PC-3 (cell line): ENCODE measurements around the gene ZYX. TPM values are rescaled to one million over a fixed set of nuclear protein-coding genes. Genes with fewer than 3 reads are reported as not detected.

ENCODE experiments used
- ATAC-seq: fragments of 200-7000 bp; cut with Tn5 transposase; 2 replicates; pipeline ENCODE4 v1.9.1; 2020; ENCODE audit warnings: mild to moderate bottlenecking, moderate library complexity
- BruUV-seq: library from RNA; stranded (reverse); fragments of 400-500 nt; replicated peaks from 2 replicates; lab custom pipeline; 2021; lab: Mats Ljungman, UMichigan
- CTCF ChIA-PET: fragments of 300-600 bp; sonication (Branson Sonifier 250); formaldehyde crosslinking; loops from one replicate; lab custom pipeline; 2022; ENCODE audit warnings: antibody characterized with exemption; lab: Charles Lee
- POLR2A ChIA-PET: fragments of 300-600 bp; sonication (Branson Sonifier 250); formaldehyde crosslinking; loops from one replicate; lab custom pipeline; 2022; ENCODE audit warnings: antibody characterized with exemption; ENCODE audit not compliant: unreplicated experiment; lab: Charles Lee
- DNase-seq: peaks from one replicate; pipeline ENCODE4 v3.0.0-alpha.2; 2015
- H2AFZ ChIP-seq: fragments of 300-600 bp; sonication (generic); 2 replicates; pipeline ENCODE4 v1.6.0; 2016; ENCODE audit warnings: antibody characterized with exemption, low read length
- H3F3A ChIP-seq: fragments of 300-600 bp; sonication (generic); one replicate; pipeline ENCODE4 v1.6.0; 2017; ENCODE audit warnings: antibody characterized with exemption, low read length, control low read depth, mild to moderate bottlenecking; ENCODE audit not compliant: unreplicated experiment
- H3K27ac ChIP-seq: fragments of 300-600 bp; sonication (generic); 2 replicates; pipeline ENCODE4 v1.5.1; 2016; ENCODE audit warnings: mild to moderate bottlenecking, low read length
- H3K27me3 ChIP-seq: fragments of 300-600 bp; sonication (generic); 2 replicates; pipeline ENCODE4 v1.6.1; 2016; ENCODE audit warnings: low read length, mixed read lengths
- H3K36me3 ChIP-seq: fragments of 300-600 bp; sonication (generic); 2 replicates; pipeline ENCODE4 v1.6.1; 2016; ENCODE audit warnings: low read depth, mixed run types, low read length, mixed read lengths
- H3K4me1 ChIP-seq: fragments of 300-600 bp; sonication (generic); 2 replicates; pipeline ENCODE4 v1.5.1; 2016; ENCODE audit warnings: low read length; ENCODE audit not compliant: insufficient read depth
- H3K4me2 ChIP-seq: fragments of 300-600 bp; sonication (generic); 2 replicates; pipeline ENCODE4 v1.6.0; 2016; ENCODE audit warnings: low read length
- H3K4me3 ChIP-seq: fragments of 300-600 bp; sonication (generic); 2 replicates; pipeline ENCODE4 v1.5.1; 2016; ENCODE audit warnings: mild to moderate bottlenecking, low read length, mixed read lengths
- H3K79me2 ChIP-seq: fragments of 300-600 bp; sonication (generic); 2 replicates; pipeline ENCODE4 v1.6.1; 2017; ENCODE audit warnings: low read length, mixed read lengths
- H3K9ac ChIP-seq: fragments of 300-600 bp; sonication (generic); 2 replicates; pipeline ENCODE4 v1.6.0; 2016; ENCODE audit warnings: mild to moderate bottlenecking, low read length
- H3K9me2 ChIP-seq: fragments of 300-600 bp; sonication (generic); replicated peaks from 2 replicates; pipeline ENCODE4 v1.6.1; 2016; ENCODE audit warnings: mixed run types, low read length, mixed read lengths
- H3K9me3 ChIP-seq: fragments of 300-600 bp; sonication (generic); 2 replicates; pipeline ENCODE4 v1.6.1; 2016; ENCODE audit warnings: low read length, mixed read lengths
- H4K20me1 ChIP-seq: fragments of 300-600 bp; sonication (generic); 2 replicates; pipeline ENCODE4 v1.6.1; 2016; ENCODE audit warnings: low read length, mixed read lengths
- EZH2 ChIP-seq: fragments of 300-600 bp; sonication (generic); IDR thresholded peaks from one replicate; pipeline ENCODE4 v1.6.1; 2017; ENCODE audit warnings: antibody characterized with exemption, mild to moderate bottlenecking, low read length; ENCODE audit not compliant: unreplicated experiment
- EZH2phosphoT487 ChIP-seq: fragments of 300-600 bp; sonication (generic); IDR thresholded peaks from 2 replicates; pipeline ENCODE4 v1.6.1; 2018; ENCODE audit warnings: mild to moderate bottlenecking, antibody characterized with exemption, low read length, borderline replicate concordance
- intact Hi-C: fragments of 100-400 bp; cut with micrococcal nuclease; formaldehyde crosslinking; loops from 2 replicates; pipeline ENCODE4 v1.9.0; 2023
- total RNA-seq: library from RNA; depleted of rRNA; stranded (reverse); fragments of >200 nt; gene quantifications from 2 replicates; pipeline ENCODE4 v1.2.3, GENCODE V29; 2014
- TF ChIP-seq, protein P1 (sequence below): fragments of 300-600 bp; sonication (generic); conservative IDR thresholded peaks from 2 replicates; pipeline ENCODE4 v1.5.1; 2017; ENCODE audit warnings: antibody characterized with exemption, low read depth, mild to moderate bottlenecking, low read length

Gene ZYX
- total RNA-seq, 1 experiment from 2014 or later = 108 TPM

- BruUV-seq = TSS peak; percentile 0
- POLR2A ChIA-PET = interaction anchor here (0.6 kb wide), 2 partner anchors 9 to 61 kb away, joined by 3 to 9 read pairs; no protein-coding TSS in a partner anchor
- CTCF ChIA-PET = no interaction called here
Observed at GRCh38 chr7:143392875-143393266, 11.7 kb downstream of the ZYX start.

GRCh38 chr7:143393267-143394041 is 12.3 kb downstream of the ZYX start:
- ATAC-seq (peak; percentile 0), DNase-seq (no peak)
- Histone ChIP-seq H3K4me3 (no peak overlapping the region), H3K4me1 (no peaks in the 10 kb centered on the region), H3K9me3 (no peaks in the 10 kb centered on the region), H3K4me2 (no peak overlapping the region), H3K27me3 (no peaks in the 10 kb centered on the region), H3K9me2 (no peaks in the 10 kb centered on the region), H3K36me3 (peaks cover 13% of the 10 kb centered on the region), H2AFZ (no peak overlapping the region), H4K20me1 (no peaks in the 10 kb centered on the region), H3K27ac (no peak overlapping the region), H3F3A (no peaks in the 10 kb centered on the region), H3K79me2 (no peaks in the 10 kb centered on the region), H3K9ac (no peak overlapping the region)
- intact Hi-C loops = no loop called here
- ChIA-PET POLR2A (interaction anchor here (0.6 kb wide), 1 partner anchor 62 kb away, joined by 3 read pairs; no protein-coding TSS in a partner anchor), CTCF (no interaction called here)
- no TSS peak for BruUV-seq
- no peak for TF ChIP-seq EZH2
- TF ChIP-seq, protein P1, sequence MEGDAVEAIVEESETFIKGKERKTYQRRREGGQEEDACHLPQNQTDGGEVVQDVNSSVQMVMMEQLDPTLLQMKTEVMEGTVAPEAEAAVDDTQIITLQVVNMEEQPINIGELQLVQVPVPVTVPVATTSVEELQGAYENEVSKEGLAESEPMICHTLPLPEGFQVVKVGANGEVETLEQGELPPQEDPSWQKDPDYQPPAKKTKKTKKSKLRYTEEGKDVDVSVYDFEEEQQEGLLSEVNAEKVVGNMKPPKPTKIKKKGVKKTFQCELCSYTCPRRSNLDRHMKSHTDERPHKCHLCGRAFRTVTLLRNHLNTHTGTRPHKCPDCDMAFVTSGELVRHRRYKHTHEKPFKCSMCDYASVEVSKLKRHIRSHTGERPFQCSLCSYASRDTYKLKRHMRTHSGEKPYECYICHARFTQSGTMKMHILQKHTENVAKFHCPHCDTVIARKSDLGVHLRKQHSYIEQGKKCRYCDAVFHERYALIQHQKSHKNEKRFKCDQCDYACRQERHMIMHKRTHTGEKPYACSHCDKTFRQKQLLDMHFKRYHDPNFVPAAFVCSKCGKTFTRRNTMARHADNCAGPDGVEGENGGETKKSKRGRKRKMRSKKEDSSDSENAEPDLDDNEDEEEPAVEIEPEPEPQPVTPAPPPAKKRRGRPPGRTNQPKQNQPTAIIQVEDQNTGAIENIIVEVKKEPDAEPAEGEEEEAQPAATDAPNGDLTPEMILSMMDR = no peak
- no peak for TF ChIP-seq EZH2phosphoT487

More at GRCh38 chr7:143392875-143393266, 11.7 kb downstream of the ZYX start:
- intact Hi-C loops = no loop called here
- DNase-seq = no peak
- Histone ChIP-seq H3K4me2 (no peak overlapping the region), H3K79me2 (no peaks in the 10 kb centered on the region), H3F3A (no peaks in the 10 kb centered on the region), H3K27ac (no peak overlapping the region), H3K4me3 (no peak overlapping the region), H3K9me3 (no peaks in the 10 kb centered on the region), H3K9ac (no peak overlapping the region), H2AFZ (no peak overlapping the region), H3K4me1 (no peaks in the 10 kb centered on the region), H3K36me3 (peaks cover 13% of the 10 kb centered on the region), H3K9me2 (no peaks in the 10 kb centered on the region), H3K27me3 (no peaks in the 10 kb centered on the region), H4K20me1 (no peaks in the 10 kb centered on the region)
- peak; percentile 5 for ATAC-seq
- TF ChIP-seq EZH2phosphoT487 = no peak
- no peak for TF ChIP-seq EZH2
- TF ChIP-seq, protein P1 = no peak

GRCh38 chr7:143394068-143394467 is 12.9 kb downstream of the ZYX start:
- Histone ChIP-seq H3K9me2 (no peaks in the 10 kb centered on the region), H3K9ac (no peak overlapping the region), H3K9me3 (no peaks in the 10 kb centered on the region), H3K4me2 (no peak overlapping the region), H3F3A (no peaks in the 10 kb centered on the region), H2AFZ (no peak overlapping the region), H3K79me2 (no peaks in the 10 kb centered on the region), H3K36me3 (peaks cover 11% of the 10 kb centered on the region), H3K27me3 (no peaks in the 10 kb centered on the region), H3K27ac (no peak overlapping the region), H3K4me1 (no peaks in the 10 kb centered on the region), H4K20me1 (no peaks in the 10 kb centered on the region), H3K4me3 (no peak overlapping the region)
- ChIA-PET CTCF (no interaction called here), POLR2A (no interaction called here)
- intact Hi-C loops = no loop called here
- DNase-seq = no peak
- no peak for ATAC-seq
- no TSS peak for BruUV-seq
- TF ChIP-seq EZH2phosphoT487 (no peak), EZH2 (no peak)
- TF ChIP-seq, protein P1 = no peak
